ENCODE results near the gene DMRT1.
"Not testable (repeated sequence)": the region's sequence is repeated elsewhere in the genome, so short reads cannot be mapped to it uniquely, and the experiment has no call there.

The DMRT1 gene

GRCh38 chr9:973295-973834 is 131.9 kb downstream of the DMRT1 start:
- no peak for DNase-seq

GRCh38 chr9:974031-974995 is 132.8 kb downstream of the DMRT1 start:
- no peak for DNase-seq

- DNase-seq = no peak
These were observed 133.7 kb downstream of the DMRT1 start for GRCh38 chr9:974996-975739.

- DNase-seq = no peak
These were observed 134.3 kb downstream of the DMRT1 start for GRCh38 chr9:975740-976257.

- no peak for DNase-seq
These were observed 134.9 kb downstream of the DMRT1 start, which contains the start of gene DMRT3 for GRCh38 chr9:976258-976942. Gene DMRT3 (plus strand): TSS chr9:976655. CDS start chr9:977002, 347 bp downstream.

GRCh38 chr9:976943-977837 is 135.7 kb downstream of the DMRT1 start:
- DNase-seq = no peak

GRCh38 chr9:977838-978830 is 136.6 kb downstream of the DMRT1 start:
- DNase-seq = no peak

GRCh38 chr9:979983-980382 is 138.5 kb downstream of the DMRT1 start:
- no peak for DNase-seq

GRCh38 chr9:980640-981039 is 139.1 kb downstream of the DMRT1 start:
- DNase-seq = no peak

GRCh38 chr9:981491-981898 is 140.0 kb downstream of the DMRT1 start:
- DNase-seq = no peak

- DNase-seq = no peak
These were observed 141.1 kb downstream of the DMRT1 start for GRCh38 chr9:982394-983230.

GRCh38 chr9:994005-994404 is 152.5 kb downstream of the DMRT1 start:
- no peak for DNase-seq

- DNase-seq = no peak
These were observed 153.7 kb downstream of the DMRT1 start for GRCh38 chr9:995192-995591.

- DNase-seq = no peak
These were observed 154.3 kb downstream of the DMRT1 start for GRCh38 chr9:995781-996180.

- not testable (repeated sequence) for DNase-seq
These were observed 157.0 kb downstream of the DMRT1 start for GRCh38 chr9:998299-999110.

GRCh38 chr9:1001838-1002237 is 160.3 kb downstream of the DMRT1 start:
- DNase-seq = no peak

- DNase-seq = no peak
These were observed 161.2 kb downstream of the DMRT1 start for GRCh38 chr9:1002678-1003077.

GRCh38 chr9:1005043-1005667 is 163.7 kb downstream of the DMRT1 start:
- peak; percentile 37 for DNase-seq

Measured in COR-L47 (cell line).